GM21619 (cell line): ENCODE data around the gene TTC3.
"Not testable (repeated sequence)": the region's sequence is repeated elsewhere in the genome, so short reads cannot be mapped to it uniquely, and the experiment has no call there.

Source experiments
- ATAC-seq: cut with Tn5 transposase; IDR thresholded peaks from one replicate; pipeline ENCODE4 v1.9.1; 2021; ENCODE audit not compliant: unreplicated experiment

Gene TTC3

GRCh38 chr21:37220981-37221664, 148.1 kb downstream of the TTC3 start:
- ATAC-seq = peak; percentile 85

DNA sequence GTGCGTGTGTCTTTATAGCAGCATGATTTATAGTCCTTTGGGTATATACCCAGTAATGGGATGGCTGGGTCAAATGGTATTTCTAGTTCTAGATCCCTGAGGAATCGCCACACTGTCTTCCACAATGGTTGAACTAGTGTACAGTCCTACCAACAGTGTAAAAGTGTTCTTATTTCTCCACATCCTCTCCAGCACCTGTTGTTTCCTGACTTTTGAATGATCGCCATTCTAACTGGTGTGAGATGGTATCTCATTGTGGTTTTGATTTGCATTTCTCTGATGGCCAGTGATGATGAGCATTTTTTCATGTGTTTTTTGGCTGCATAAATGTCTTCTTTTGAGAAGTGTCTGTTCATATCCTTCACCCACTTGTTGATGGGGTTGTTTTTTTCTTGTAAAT, 149.2 kb downstream of the TTC3 start:
- not testable (repeated sequence) for ATAC-seq

DNA sequence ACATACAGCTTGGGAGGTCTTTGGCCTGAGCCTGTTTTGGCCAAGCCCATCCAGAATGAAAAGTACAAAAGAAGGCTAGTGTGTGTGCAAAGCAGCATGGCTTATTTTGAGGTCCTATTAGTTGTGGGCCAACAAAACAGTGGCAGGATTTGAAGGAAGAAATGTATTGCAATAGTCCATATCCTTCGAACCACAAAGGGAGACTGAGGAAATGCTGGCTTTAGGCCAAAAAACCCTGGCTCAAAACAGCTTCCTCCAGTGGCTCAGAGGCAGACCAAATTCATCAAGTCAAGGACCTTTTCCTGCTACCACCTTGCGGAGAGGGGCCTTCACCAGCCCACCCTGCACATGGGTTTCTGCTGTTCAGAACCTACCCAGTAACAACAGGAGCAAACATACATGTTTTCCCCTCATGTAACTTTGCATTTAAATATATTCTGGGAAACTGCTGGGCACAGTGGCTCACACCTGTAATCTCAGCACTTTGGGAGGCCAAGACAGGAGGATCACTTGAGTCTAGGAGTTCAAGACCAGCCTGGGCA, 150.8 kb downstream of the TTC3 start:
- ATAC-seq = no peak

DNA sequence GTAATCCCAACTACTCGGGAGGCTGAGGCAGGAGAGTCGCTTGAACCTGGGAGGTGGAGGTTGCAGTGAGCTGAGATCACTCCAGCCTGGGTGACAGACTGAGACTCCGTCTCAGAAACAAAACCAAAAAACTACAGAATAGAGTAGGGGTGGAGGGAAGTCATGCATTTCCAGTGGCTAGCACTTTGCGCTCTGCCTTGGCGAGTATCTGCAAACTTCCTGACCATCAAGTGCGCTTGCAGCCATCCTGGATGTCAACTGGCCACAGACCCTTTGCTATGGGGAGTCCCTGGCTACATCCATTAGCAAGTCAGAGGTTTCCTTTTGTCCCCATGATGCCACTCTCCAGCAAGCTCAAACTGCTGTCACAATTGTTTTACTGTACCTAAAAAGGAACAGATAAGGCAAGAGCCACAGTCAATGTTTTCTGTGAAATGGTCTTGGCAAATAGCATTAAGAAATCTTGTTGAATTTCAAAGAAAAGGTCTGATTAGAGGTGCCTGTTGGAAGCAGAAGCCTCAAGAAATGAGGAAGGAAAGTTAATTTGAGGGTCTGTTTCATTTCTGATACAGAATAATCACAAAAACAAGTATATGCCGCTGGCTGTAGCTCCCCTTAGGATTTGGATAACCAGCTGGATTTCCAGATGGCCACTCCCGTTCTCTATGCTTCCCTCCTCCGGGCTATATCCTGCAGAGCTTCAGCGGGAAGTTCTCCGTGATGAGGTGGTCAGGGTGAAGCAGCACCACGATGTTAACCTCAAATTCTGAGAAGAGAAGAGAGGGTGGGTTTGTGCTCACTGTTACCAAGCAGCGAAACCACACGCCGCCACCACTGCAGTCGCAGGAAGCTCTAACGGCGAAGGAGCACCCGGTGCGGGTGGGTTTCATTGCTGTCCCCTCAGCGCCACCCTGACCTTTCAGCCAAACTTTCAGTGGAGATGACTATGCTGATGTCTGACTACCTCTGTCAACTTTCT, 152.1 kb downstream of the TTC3 start:
- ATAC-seq = no peak

GRCh38 chr21:37226041-37226920, 153.2 kb downstream of the TTC3 start:
- ATAC-seq = no peak

DNA sequence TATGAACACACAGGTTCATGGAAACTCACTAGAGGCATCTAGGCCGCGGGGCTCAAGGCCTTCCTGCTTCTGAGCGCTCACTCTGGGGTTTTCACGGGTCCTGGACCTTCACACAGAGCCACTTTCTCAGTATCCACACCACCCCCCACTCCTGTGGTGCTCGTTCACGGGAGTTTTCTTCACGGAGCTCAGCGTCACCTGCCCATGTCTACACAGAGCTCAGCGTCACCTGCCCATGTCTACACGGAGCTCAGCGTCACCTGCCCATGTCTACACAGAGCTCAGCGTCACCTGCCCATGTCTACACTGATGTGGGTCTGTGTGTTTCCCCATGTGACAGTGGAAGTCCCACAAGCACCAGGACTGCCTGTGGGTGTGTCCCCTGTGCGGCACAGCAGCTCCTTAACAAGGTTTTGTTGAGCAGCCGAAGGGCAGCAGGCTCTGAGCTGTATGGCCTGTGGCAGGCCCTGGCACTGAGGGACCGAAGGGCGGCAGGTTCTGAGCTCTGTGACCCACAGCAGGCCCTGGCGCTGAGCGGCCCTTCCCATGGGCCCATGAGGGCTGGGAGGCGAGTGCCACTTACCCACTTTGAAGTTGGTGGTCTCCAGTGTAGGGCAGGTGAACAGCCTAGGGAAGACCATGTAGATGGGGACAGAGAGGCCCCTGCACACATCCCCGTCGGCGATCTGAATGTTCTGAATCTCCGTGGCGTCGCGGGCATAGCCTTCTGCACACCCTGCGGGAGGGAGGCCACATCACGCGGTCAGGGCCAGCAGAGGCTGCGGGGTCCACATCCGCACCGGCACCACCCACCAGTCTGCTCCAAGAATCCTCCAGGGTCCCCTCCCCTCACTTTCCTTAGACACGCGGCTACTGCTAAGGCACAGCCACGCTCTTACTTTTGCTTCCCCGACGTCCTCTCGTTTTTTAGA, 154.3 kb downstream of the TTC3 start:
- ATAC-seq = no peak

DNA sequence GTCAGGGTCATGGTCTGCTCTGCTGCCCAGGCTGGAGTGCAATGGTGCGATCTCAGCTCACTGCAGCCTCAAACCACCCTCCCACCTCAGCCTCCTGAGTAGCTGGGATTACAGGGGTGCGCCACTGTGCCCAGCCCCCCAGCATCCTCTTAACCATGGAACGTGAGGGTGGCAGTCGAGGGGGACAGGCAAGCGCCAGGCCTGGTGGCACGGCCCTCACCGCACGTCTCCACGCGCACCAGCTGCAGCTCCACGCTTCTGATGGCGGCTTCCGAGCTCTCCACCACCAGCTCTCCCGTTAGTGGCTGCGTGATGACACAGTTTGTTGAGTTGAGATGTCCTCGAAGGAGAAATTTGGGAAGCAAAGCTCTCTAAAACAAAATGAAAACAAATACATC, 154.9 kb downstream of the TTC3 start:
- ATAC-seq = no peak

DNA sequence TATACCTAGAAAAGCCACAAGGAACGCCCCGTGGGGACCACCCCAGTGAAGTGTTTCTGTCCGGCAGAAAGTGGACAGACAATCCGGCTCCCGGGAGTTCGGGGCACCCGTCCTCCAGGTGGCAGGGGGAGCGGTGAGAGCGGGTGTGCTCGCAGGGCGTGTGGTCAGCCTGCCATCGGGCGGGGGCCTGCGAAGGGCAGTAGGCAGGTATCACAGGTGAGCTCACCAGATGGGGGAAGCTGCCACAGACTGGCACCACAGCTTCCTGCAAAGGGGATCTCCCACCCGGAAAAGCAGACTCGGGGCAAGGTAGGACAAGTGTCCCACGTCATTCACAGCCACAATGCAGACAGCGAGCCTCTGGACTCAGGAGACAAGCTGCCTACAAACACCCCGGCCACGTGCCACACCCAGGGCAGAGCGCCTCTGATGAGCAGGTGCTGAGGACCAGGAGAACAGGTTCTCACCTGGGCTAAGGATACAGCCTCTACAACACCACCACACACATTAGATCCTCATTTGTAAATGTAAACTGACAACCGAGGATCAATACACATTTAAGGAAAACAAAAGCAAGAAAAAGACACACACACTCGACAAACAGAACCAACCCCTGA, 157.7 kb downstream of the TTC3 start:
- ATAC-seq = no peak

- no peak for ATAC-seq
Observed at GRCh38 chr21:37231249-37231645, 158.2 kb downstream of the TTC3 start.

GRCh38 chr21:37231671-37232070, 158.6 kb downstream of the TTC3 start:
- no peak for ATAC-seq

GRCh38 chr21:37232274-37233018, 159.4 kb downstream of the TTC3 start:
- peak; percentile 74 for ATAC-seq

DNA sequence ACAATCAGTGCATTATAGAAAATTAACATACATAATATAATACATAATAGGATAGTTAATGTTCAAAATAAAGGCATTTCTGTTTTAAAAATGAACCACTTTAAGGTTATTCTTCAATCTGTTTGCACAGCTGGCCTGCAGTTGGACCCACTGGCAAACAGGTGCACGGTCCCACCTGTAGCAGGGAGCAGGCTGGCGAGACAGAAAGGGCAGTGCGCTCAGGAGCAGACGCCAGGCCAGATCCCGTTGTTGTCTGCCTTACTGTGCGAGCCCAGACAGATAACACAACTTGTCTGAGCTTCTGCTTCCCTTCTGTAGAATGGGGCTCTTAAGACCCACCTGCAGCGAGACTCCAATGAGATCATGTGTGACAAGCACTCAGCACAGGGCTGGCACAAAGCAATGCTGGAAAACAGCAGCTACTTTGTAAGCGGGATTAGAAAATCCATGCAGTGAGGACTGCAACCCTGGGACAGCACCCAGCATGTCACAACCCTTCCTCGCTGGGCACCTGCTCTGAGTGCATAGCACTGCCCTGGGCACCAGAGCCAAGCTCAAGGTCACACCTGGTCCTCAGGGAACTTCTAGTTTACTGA, 160.6 kb downstream of the TTC3 start:
- ATAC-seq = no peak

DNA sequence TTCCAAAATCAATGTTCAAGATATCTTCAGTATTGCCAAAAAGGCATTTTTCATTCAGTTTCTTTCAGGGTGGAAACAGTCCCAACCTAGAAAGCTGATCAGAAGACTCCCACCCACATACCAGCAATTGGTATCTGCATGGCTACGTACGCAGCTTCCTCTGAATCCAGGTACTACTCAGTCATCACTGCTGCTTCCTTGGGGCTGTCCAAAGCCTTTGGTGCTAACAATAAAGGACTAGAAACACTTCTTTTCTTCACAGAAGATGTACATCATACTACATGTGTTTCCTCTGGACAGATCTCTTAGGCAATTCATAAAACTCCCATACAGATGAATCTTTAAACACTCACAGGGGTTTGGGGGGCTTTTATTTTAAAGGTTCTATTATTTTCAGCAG, 164.3 kb downstream of the TTC3 start:
- ATAC-seq = no peak

- ATAC-seq = no peak
Observed at GRCh38 chr21:37237764-37238163, 164.7 kb downstream of the TTC3 start.

GRCh38 chr21:37240978-37241377, 167.9 kb downstream of the TTC3 start:
- no peak for ATAC-seq

GRCh38 chr21:37241426-37241825, 168.4 kb downstream of the TTC3 start:
- ATAC-seq = no peak

DNA sequence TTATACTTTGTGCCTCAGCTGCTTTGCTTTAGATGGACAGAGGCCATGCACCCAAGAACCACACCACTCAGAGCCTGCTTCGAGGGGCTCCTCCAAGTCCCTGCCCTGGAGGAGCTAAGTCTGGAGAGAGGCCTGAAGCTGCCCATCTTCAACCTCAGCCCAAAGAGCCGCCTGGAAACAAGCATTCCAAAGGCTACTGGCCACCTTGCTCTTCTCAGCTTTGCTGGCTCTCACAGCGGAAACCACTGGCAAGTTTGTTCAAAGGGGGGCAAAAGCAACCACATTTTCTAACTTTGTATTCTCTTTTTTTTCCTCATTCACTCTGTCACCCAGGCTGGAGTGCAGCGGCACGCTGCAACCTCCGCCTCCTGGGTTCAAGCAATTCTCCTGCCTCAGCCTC, 170.9 kb downstream of the TTC3 start:
- no peak for ATAC-seq

- no peak for ATAC-seq
Observed at GRCh38 chr21:37244501-37245095, 171.5 kb downstream of the TTC3 start.
